ENCODE data around the gene GDF10.

Gene GDF10

GRCh38 chr10:47332371-47332770, 32.4 kb downstream of the GDF10 start:
- no peaks in the 10 kb centered on the region; the same call in 1 of the 2 replicates for H3K27me3 ChIP-seq (ENCODE audit: low read depth, low read length)
- no peaks in the 10 kb centered on the region for H3K36me3 ChIP-seq (replicated peaks; ENCODE audit: low read depth, low read length)
- H2AFZ ChIP-seq (ENCODE audit: low read depth, low read length) = no peak overlapping the region
- no peaks in the 10 kb centered on the region for H4K20me1 ChIP-seq (ENCODE audit: insufficient read depth, low read length)
- H3K4me2 ChIP-seq (ENCODE audit: low read length) = no peak overlapping the region
- TF ChIP-seq CTCF (IDR thresholded peaks at IDR 0.05; ENCODE audit: low read depth, low read length) (no peak), EZH2phosphoT487 (IDR thresholded peaks at IDR 0.05; ENCODE audit: low read depth) (no peak)
- no peaks in the 10 kb centered on the region for H3K4me1 ChIP-seq (ENCODE audit: low read length)
- no peaks in the 10 kb centered on the region for H3K79me2 ChIP-seq (ENCODE audit: low read length)
- H3K27ac ChIP-seq (ENCODE audit: low read length) = no peak overlapping the region
- H3K4me3 ChIP-seq (ENCODE audit: low read length) = no peak overlapping the region
- no peaks in the 10 kb centered on the region for H3K9me3 ChIP-seq (ENCODE audit: insufficient read depth, low read length)
- no peak overlapping the region for H3K9ac ChIP-seq (ENCODE audit: low read length)

GRCh38 chr10:47332946-47333345, 32.9 kb downstream of the GDF10 start:
- no peak for TF ChIP-seq EZH2phosphoT487 (IDR thresholded peaks at IDR 0.05; ENCODE audit: low read depth)
- H3K9me3 ChIP-seq (ENCODE audit: insufficient read depth, low read length) = no peaks in the 10 kb centered on the region
- H3K36me3 ChIP-seq (replicated peaks; ENCODE audit: low read depth, low read length) = no peaks in the 10 kb centered on the region
- H3K27ac ChIP-seq (ENCODE audit: low read length) = no peak overlapping the region
- H3K27me3 ChIP-seq (ENCODE audit: low read depth, low read length) = no peaks in the 10 kb centered on the region; the same call in 1 of the 2 replicates
- no peak overlapping the region for H2AFZ ChIP-seq (ENCODE audit: low read depth, low read length)
- no peak overlapping the region for H3K4me2 ChIP-seq (ENCODE audit: low read length)
- no peaks in the 10 kb centered on the region for H3K79me2 ChIP-seq (ENCODE audit: low read length)
- no peak overlapping the region for H3K9ac ChIP-seq (ENCODE audit: low read length)
- H4K20me1 ChIP-seq (ENCODE audit: insufficient read depth, low read length) = no peaks in the 10 kb centered on the region
- H3K4me1 ChIP-seq (ENCODE audit: low read length) = no peaks in the 10 kb centered on the region
- H3K4me3 ChIP-seq (ENCODE audit: low read length) = no peak overlapping the region

- H3K79me2 ChIP-seq (ENCODE audit: low read length) = no peaks in the 10 kb centered on the region
- no peak overlapping the region for H2AFZ ChIP-seq (ENCODE audit: low read depth, low read length)
- no peak overlapping the region for H3K4me3 ChIP-seq (ENCODE audit: low read length)
- H3K4me2 ChIP-seq (ENCODE audit: low read length) = no peak overlapping the region
- H3K9me3 ChIP-seq (ENCODE audit: insufficient read depth, low read length) = no peaks in the 10 kb centered on the region
- no peak overlapping the region for H3K27ac ChIP-seq (ENCODE audit: low read length)
- H3K9ac ChIP-seq (ENCODE audit: low read length) = no peak overlapping the region
- TF ChIP-seq EZH2phosphoT487 (IDR thresholded peaks at IDR 0.05; ENCODE audit: low read depth) (no peak), CTCF (IDR thresholded peaks at IDR 0.05; ENCODE audit: low read depth, low read length) (no peak)
- H4K20me1 ChIP-seq (ENCODE audit: insufficient read depth, low read length) = no peaks in the 10 kb centered on the region
- no peaks in the 10 kb centered on the region for H3K36me3 ChIP-seq (replicated peaks; ENCODE audit: low read depth, low read length)
- no peaks in the 10 kb centered on the region; the same call in 1 of the 2 replicates for H3K27me3 ChIP-seq (ENCODE audit: low read depth, low read length)
- no peaks in the 10 kb centered on the region for H3K4me1 ChIP-seq (ENCODE audit: low read length)
Observed at GRCh38 chr10:47333532-47333931, 33.5 kb downstream of the GDF10 start.

- Histone ChIP-seq H3K79me2 (ENCODE audit: low read length) (no peaks in the 10 kb centered on the region), H3K4me3 (ENCODE audit: low read length) (no peak overlapping the region), H3K4me1 (ENCODE audit: low read length) (no peaks in the 10 kb centered on the region)
Observed at GRCh38 chr10:47334466-47335295, 34.7 kb downstream of the GDF10 start.

More at GRCh38 chr10:47334466-47335295, 34.7 kb downstream of the GDF10 start:
- Histone ChIP-seq H3K4me2 (ENCODE audit: low read length) (no peak overlapping the region), H3K27me3 (ENCODE audit: low read depth, low read length) (no peaks in the 10 kb centered on the region; the same call in 1 of the 2 replicates), H3K27ac (ENCODE audit: low read length) (no peak overlapping the region), H3K36me3 (replicated peaks; ENCODE audit: low read depth, low read length) (no peaks in the 10 kb centered on the region), H3K9ac (ENCODE audit: low read length) (no peak overlapping the region), H3K9me3 (ENCODE audit: insufficient read depth, low read length) (no peaks in the 10 kb centered on the region), H4K20me1 (ENCODE audit: insufficient read depth, low read length) (no peaks in the 10 kb centered on the region), H2AFZ (ENCODE audit: low read depth, low read length) (no peak overlapping the region)
- TF ChIP-seq CTCF (IDR thresholded peaks at IDR 0.05; ENCODE audit: low read depth, low read length) (no peak), EZH2phosphoT487 (IDR thresholded peaks at IDR 0.05; ENCODE audit: low read depth) (no peak)

Data from OCI-LY3 (cell line).